Measurements from ENCODE around the gene AIF1L.
"Not testable (repeated sequence)": the region's sequence is repeated elsewhere in the genome, so short reads cannot be mapped to it uniquely, and the experiment has no call there.

The AIF1L gene

DNA sequence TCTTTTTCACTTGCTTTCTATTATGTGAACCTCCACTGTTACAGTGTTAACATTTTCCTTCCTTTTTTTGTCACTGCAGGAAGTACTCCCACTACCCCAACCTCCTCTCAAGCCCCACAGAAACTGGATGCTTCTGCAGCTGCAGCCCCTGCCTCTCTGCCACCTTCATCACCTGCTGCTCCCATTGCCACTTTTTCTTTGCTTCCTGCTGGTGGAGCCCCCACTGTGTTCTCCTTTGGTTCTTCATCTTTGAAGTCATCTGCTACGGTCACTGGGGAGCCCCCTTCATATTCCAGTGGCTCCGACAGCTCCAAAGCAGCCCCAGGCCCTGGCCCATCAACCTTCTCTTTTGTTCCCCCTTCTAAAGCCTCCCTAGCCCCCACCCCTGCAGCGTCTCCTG is 47.9 kb downstream of the AIF1L start:
- TF ChIP-seq, protein P1, sequence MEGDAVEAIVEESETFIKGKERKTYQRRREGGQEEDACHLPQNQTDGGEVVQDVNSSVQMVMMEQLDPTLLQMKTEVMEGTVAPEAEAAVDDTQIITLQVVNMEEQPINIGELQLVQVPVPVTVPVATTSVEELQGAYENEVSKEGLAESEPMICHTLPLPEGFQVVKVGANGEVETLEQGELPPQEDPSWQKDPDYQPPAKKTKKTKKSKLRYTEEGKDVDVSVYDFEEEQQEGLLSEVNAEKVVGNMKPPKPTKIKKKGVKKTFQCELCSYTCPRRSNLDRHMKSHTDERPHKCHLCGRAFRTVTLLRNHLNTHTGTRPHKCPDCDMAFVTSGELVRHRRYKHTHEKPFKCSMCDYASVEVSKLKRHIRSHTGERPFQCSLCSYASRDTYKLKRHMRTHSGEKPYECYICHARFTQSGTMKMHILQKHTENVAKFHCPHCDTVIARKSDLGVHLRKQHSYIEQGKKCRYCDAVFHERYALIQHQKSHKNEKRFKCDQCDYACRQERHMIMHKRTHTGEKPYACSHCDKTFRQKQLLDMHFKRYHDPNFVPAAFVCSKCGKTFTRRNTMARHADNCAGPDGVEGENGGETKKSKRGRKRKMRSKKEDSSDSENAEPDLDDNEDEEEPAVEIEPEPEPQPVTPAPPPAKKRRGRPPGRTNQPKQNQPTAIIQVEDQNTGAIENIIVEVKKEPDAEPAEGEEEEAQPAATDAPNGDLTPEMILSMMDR (IDR thresholded peaks at IDR 0.05; ENCODE audit: low read depth, low read length), result no peak

DNA sequence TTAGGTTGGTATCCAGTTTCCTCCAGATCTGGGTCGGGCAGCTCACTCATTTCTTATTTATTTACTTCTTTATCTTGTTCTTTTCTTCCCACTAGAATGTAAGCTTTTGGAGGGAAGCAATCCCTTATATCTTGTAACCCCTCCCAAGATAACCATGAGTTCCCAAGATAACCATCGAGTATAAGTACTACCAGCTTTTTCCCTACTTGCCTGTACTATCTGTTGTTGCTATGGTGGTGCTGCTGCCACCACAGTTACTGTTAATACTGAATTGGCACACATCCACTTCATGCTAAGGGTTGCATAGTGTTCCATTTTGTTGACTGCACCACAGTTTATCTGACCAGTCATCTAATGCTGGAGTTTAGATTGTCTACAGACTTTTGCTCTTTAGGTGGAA is 48.9 kb downstream of the AIF1L start:
- H3K4me3 ChIP-seq (ENCODE audit: low read depth, low read length), result no peak overlapping the region
- TF ChIP-seq, protein P1 (IDR thresholded peaks at IDR 0.05; ENCODE audit: low read depth, low read length), result no peak

More for the DNA sequence above, 47.9 kb downstream of the AIF1L start:
- H3K4me3 ChIP-seq (ENCODE audit: low read depth, low read length), result no peak overlapping the region

DNA sequence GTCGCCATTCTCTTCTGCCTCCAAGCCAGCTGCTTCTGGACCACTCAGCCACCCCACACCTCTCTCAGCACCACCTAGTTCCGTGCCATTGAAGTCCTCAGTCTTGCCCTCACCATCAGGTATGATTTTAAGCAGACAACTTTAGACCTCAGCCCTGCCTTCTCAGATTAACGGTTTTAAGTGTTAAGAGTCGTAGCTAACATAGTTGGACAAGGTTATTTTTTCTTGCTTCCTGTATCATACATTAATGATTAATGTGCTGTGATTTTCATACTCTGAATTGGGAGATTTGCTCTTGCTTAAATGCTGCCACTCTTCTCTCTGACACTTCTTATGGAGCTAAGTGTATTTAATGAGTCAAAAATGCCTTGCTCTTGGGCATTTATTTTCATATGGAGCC is 49.9 kb downstream of the AIF1L start:
- no peak overlapping the region for H3K4me3 ChIP-seq (ENCODE audit: low read depth, low read length)
- TF ChIP-seq, protein P1 (IDR thresholded peaks at IDR 0.05; ENCODE audit: low read depth, low read length), result no peak

DNA sequence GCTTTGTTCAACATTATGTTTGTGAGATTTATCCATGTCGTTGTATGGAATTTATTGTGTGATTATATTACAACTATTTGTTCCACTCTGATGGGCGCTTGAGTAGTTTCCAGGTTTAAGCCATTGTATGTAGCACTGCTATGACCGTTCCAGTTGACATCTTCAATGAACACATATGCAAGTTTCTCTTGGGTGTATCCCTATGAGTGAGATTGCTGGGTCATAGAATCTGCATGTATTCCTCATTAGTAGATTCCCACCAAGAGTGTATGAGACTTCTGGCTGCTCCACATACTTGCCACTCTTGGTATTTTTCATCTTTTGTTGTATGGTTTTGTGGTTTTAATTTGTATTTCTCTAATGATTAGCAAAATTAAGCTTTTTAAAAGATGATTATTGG is 51.9 kb downstream of the AIF1L start:
- TF ChIP-seq, protein P1 (IDR thresholded peaks at IDR 0.05; ENCODE audit: low read depth, low read length), result no peak
- no peak overlapping the region for H3K4me3 ChIP-seq (ENCODE audit: low read depth, low read length)

DNA sequence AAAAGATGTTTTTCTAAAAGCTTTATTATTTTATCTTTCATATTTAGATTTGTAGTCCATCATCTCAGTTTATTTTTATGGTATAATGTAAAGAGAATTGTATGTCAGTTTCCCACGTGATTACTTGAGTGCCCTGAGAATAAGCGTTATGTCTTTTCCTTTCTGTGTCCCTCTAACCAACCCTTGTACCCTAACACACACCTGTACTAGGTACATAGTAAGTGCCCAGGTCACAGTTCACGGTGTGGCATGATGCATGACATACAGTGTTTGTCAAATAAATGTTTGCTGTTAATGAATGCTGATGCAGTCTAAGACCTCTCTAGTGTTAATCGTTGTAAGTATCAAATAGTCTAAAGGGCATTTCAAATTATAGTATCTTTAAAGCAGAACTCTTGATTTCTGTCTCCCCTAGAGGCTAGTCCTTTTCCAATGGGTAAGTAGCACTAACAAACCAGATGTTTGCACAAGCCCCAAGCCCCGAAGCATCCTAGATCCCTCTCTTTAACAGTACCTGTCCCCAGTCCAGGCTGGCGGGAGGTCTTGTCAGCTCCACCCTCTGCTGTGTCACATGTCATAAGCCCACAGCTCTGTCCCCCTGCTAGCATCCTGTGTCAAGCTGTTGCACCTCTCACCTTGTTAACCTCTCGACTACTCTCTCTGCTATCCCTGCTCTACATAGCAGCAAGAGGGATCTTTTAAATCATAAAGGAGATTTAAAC is 52.8 kb downstream of the AIF1L start:
- TF ChIP-seq, protein P1 (IDR thresholded peaks at IDR 0.05; ENCODE audit: low read depth, low read length), result no peak

DNA sequence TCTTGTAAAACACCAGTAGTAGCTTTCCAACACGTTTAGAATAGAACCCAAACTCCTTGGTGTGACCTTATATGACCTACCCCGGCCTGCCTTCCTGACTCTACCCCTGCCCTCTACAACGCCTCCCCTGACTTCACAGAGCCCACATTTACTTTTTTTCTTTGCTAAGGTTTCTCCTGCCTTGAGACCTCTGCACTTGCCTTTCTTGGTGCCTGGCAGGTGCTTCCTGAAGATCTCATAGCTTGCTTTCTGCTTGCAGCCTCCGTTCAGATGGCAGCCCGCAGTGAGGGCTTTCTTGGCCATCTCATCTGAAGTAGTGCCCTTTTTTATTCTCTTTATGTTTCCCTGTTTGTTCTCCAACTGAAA is 53.3 kb downstream of the AIF1L start:
- TF ChIP-seq, protein P1 (IDR thresholded peaks at IDR 0.05; ENCODE audit: low read depth, low read length), result no peak
- no peak overlapping the region for H3K4me3 ChIP-seq (ENCODE audit: low read depth, low read length)

More for the DNA sequence above, 52.8 kb downstream of the AIF1L start:
- H3K4me3 ChIP-seq (ENCODE audit: low read depth, low read length), result no peak overlapping the region

DNA sequence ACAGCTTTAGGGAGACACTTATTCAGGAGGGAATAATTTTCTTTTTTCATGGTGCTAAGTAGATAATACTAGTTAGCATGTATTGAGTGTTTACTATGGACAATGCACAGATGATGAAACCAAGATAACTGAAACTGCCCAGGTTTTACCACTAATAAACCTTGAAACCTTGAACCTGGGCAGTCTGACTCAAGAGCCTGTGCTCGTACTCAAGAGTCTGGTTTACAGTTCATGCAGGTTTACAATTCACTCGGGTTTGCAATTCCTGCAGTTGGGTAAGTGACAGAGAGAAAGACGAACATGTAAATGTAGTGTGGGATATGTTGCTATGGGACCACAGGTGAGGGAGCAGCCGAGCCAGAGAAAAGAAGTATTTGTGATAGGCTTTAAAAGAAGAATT is 57.3 kb downstream of the AIF1L start:
- H3K4me3 ChIP-seq (ENCODE audit: low read depth, low read length), result no peak overlapping the region
- TF ChIP-seq, protein P1 (IDR thresholded peaks at IDR 0.05; ENCODE audit: low read depth, low read length), result no peak

DNA sequence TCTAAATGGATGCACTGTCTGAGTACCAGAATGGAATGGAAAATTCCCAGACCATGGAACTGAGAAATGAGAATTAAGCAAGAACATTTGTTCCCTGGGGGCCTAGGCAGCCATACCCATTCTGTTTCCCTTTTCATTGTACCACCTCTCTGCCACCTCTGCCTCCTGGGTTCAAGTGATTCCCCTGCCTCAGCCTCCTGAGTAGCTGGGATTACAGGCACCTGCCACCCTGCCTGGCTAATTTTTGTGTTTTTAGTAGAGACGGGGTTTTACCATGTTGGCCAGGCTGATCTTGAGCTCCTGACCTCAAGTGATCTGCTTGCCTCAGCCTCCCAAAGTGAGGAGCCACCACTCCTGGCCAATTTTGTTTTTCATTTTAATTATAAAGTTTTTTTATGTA is 62.3 kb downstream of the AIF1L start:
- not testable (repeated sequence) for H3K4me3 ChIP-seq (ENCODE audit: low read depth, low read length)
